Nephron (organoid): ENCODE measurements around the gene PAX8.
A peak's percentile ranks its signal among the peaks of the same experiment; 100 is the strongest.

Experiments
- H3K27ac Mint-ChIP-seq, 3 experiments: 2 replicates each; pipeline ENCODE4 v1.8.0; 2020; ENCODE audit warnings: mixed read lengths in 3 of 3, mild to moderate bottlenecking in 2 of 3, moderate library complexity in 1 of 3
- H3K27me3 Mint-ChIP-seq: 2 replicates; pipeline ENCODE4 v1.8.0; 2021; ENCODE audit warnings: low read depth, mild to moderate bottlenecking, moderate library complexity, mixed read lengths
- H3K36me3 Mint-ChIP-seq: 2 replicates; pipeline ENCODE4 v1.8.0; 2020; ENCODE audit warnings: low read depth, mixed read lengths
- H3K4me1 Mint-ChIP-seq: 2 replicates; pipeline ENCODE4 v1.8.0; 2020; ENCODE audit warnings: mixed read lengths
- H3K4me3 Mint-ChIP-seq, 3 experiments: 2 replicates each; pipeline ENCODE4 v1.8.0; 2020; ENCODE audit warnings: mild to moderate bottlenecking in 3 of 3, mixed read lengths in 3 of 3, moderate library complexity in 2 of 3
- H3K9me3 Mint-ChIP-seq: 2 replicates; pipeline ENCODE4 v1.8.0; 2020; ENCODE audit warnings: mixed read lengths
- CTCF ChIP-seq, 3 experiments: fragments of 200-600 bp; sonication (generic); IDR thresholded peaks; one replicate each; pipeline ENCODE4 v1.5.0; 2021; ENCODE audit warnings: antibody characterized with exemption in 3 of 3; ENCODE audit not compliant: unreplicated experiment in 3 of 3

PAX8 gene

GRCh38 chr2:113216891-113217454 lies 61.7 kb downstream of the PAX8 start:
- no peaks in the 10 kb centered on the region for H3K36me3 Mint-ChIP-seq
- no peak for TF ChIP-seq CTCF (IDR thresholded peaks at IDR 0.05; ENCODE audit: unreplicated experiment in 3 of 3)
- peak overlapping the region in 2 of 3 experiments; percentile 94 for H3K27ac Mint-ChIP-seq
- H3K4me3 Mint-ChIP-seq = peak overlapping the region in 2 of 3 experiments; percentile 9 to 18
- H3K9me3 Mint-ChIP-seq = no peaks in the 10 kb centered on the region
- H3K4me1 Mint-ChIP-seq = peaks cover 51% of the 10 kb centered on the region
- H3K27me3 Mint-ChIP-seq = peaks cover 24% of the 10 kb centered on the region

DNA sequence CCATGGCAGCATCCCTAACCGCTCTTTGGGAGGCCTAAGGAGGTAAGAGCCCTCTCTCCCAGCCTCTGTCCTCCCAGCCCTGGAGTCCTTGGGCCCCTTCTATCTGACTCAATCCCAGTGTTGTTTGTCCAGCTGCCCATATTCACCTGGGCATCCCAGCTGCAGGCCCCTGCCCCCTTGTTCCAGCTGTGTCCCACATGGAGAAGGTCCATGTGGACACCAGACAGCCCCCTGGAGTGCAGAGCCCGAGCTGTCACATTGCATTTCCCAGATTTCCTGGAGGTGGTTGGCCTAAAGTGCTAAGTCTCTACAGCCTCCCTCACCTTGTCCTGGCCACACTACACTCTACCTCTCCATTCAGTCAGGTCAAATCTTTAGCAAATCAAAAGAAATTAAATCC lies 62.4 kb downstream of the PAX8 start:
- Mint-ChIP-seq H3K27ac (peak overlapping the region in 2 of 3 experiments; percentile 94), H3K9me3 (no peaks in the 10 kb centered on the region)

GRCh38 chr2:113215056-113215455 lies 63.7 kb downstream of the PAX8 start:
- peaks cover 28% of the 10 kb centered on the region for H3K27me3 Mint-ChIP-seq
- TF ChIP-seq CTCF (IDR thresholded peaks at IDR 0.05; ENCODE audit: unreplicated experiment in 3 of 3) = no peak
- peaks cover 67% of the 10 kb centered on the region for H3K4me1 Mint-ChIP-seq
- no peak overlapping the region for H3K4me3 Mint-ChIP-seq
- peak overlapping the region in 2 of 3 experiments; percentile 75 to 98 for H3K27ac Mint-ChIP-seq
- H3K36me3 Mint-ChIP-seq = no peaks in the 10 kb centered on the region
- H3K9me3 Mint-ChIP-seq = no peaks in the 10 kb centered on the region

More for the DNA sequence above, 62.4 kb downstream of the PAX8 start:
- Mint-ChIP-seq H3K4me3 (no peak overlapping the region), H3K4me1 (peaks cover 58% of the 10 kb centered on the region), H3K27me3 (peaks cover 24% of the 10 kb centered on the region), H3K36me3 (no peaks in the 10 kb centered on the region)
- TF ChIP-seq CTCF (IDR thresholded peaks at IDR 0.05; ENCODE audit: unreplicated experiment in 3 of 3) = no peak

DNA sequence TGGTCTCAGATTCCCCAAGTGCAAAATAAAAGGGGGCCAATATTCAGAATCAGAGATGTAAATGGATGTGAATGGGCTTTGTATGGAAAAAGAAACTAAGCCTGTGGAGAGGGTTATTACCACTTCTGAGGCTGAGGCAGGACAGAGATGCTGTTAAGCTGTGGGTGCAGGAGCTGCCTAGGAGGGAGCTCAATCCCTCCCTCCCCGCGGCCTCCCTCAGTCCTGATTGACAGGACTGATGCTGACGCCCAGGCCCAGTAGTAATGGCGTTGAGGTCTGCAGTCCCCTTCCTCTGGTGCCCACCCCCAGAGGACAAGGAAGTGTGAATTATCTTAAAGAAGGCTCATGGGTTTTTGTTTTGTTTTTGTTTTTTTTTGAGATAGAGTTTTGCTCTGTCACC lies 64.6 kb downstream of the PAX8 start:
- no peak for TF ChIP-seq CTCF (IDR thresholded peaks at IDR 0.05; ENCODE audit: unreplicated experiment in 3 of 3)
- Mint-ChIP-seq H3K4me3 (no peak overlapping the region), H3K4me1 (peaks cover 66% of the 10 kb centered on the region), H3K27ac (peak overlapping the region in 2 of 3 experiments; percentile 63 to 98), H3K9me3 (no peaks in the 10 kb centered on the region), H3K27me3 (peaks cover 28% of the 10 kb centered on the region), H3K36me3 (no peaks in the 10 kb centered on the region)

DNA sequence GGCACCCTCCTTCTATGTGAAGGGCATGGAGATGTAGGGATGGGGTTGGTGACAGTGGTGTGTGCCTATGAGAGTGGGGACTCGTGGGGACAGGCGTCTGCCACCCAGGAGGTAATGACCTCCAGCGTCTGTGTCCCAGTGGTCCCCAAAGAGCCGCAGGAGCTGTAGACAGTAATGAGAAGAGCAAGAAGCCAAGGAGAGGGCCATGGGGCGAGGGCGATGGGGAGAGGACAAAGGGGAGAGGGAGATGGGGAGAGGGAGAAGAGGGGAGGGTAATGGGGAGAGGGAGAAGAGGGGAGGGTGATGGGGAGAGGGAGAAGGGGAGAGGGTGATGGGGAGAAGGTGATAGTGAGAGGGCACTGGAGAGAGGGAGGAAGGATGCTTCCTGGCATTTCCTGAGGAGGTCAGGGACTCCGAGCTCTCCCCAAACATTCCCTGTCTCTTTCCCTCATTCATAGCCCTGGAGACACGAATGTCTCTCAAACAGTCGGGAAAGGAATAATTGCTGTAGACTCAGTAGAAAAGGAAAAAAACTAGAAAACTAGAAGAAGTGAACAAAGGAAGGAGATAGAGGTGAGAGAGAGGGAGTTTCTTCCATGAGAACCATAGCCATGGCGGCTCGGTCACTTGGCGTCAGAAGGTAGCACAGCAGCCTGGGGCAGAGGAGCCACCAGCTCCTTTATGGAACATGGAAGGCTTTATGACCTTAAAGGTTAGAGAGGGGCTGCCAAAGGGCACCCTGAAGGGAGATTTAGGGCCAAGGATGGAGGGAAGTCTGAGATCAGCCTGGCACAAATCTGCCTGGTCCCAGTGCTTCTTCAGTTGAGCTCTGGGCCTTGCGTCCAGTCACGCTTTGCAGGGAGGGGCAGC lies 65.4 kb downstream of the PAX8 start:
- H3K9me3 Mint-ChIP-seq = no peaks in the 10 kb centered on the region

More for the DNA sequence above, 65.4 kb downstream of the PAX8 start:
- Mint-ChIP-seq H3K27me3 (peaks cover 28% of the 10 kb centered on the region), H3K4me1 (peaks cover 61% of the 10 kb centered on the region), H3K4me3 (peak overlapping the region in 1 of 3 experiments; percentile 67), H3K27ac (peak overlapping the region in 2 of 3 experiments; percentile 92 to 98), H3K36me3 (no peaks in the 10 kb centered on the region)
- TF ChIP-seq CTCF (IDR thresholded peaks at IDR 0.05; ENCODE audit: unreplicated experiment in 3 of 3) = no peak
